ENCODE results near the gene SLC22A5.

SLC22A5 gene

GRCh38 chr5:132410451-132411303 lies 41.2 kb downstream of the SLC22A5 start (continued):
- no peak for TF ChIP-seq REST (tag by site-specific recombination; IDR thresholded peaks at IDR 0.05)
- TF ChIP-seq ZNF274 (IDR thresholded peaks at IDR 0.05; ENCODE audit: low read length) = no peak
- TF ChIP-seq ZNF274 (tag by site-specific recombination; IDR thresholded peaks at IDR 0.05; ENCODE audit: borderline replicate concordance) = no peak
- TF ChIP-seq, protein P1, sequence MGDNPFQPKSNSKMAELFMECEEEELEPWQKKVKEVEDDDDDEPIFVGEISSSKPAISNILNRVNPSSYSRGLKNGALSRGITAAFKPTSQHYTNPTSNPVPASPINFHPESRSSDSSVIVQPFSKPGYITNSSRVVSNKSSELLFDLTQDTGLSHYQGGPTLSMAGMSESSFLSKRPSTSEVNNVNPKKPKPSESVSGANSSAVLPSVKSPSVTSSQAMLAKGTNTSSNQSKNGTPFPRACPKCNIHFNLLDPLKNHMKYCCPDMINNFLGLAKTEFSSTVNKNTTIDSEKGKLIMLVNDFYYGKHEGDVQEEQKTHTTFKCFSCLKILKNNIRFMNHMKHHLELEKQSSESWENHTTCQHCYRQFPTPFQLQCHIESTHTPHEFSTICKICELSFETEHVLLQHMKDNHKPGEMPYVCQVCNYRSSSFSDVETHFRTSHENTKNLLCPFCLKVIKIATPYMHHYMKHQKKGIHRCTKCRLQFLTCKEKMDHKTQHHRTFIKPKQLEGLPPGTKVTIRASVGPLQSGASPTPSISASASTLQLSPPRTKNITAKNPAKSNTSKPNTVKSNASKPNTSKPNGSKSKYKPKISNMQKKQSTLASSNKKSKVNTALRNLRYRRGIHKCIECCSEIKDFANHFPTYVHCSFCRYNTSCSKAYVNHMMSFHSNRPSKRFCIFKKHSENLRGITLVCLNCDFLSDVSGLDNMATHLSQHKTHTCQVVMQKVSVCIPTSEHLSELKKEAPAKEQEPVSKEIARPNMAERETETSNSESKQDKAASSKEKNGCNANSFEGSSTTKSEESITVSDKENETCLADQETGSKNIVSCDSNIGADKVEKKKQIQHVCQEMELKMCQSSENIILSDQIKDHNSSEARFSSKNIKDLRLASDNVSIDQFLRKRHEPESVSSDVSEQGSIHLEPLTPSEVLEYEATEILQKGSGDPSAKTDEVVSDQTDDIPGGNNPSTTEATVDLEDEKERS (tag by site-specific recombination; IDR thresholded peaks at IDR 0.05) = no peak
- TF ChIP-seq ZNF23 (tag by site-specific recombination; IDR thresholded peaks at IDR 0.05; ENCODE audit: borderline replicate concordance) = no peak
- TF ChIP-seq ZNF184 (tag by site-specific recombination; IDR thresholded peaks at IDR 0.05) = peak; percentile 62; the same call in 1 of the 2 replicates
- TF ChIP-seq HIC1 (tag by site-specific recombination; IDR thresholded peaks at IDR 0.05) = 0 out of 2 replicates have a peak, but pooled peaks have one; percentile 12
- TF ChIP-seq ZNF626 (tag by site-specific recombination; IDR thresholded peaks at IDR 0.05) = no peak
- TF ChIP-seq REPIN1 (tag by site-specific recombination; IDR thresholded peaks at IDR 0.05; ENCODE audit: low read depth) = no peak
- 0 out of 2 replicates have a peak, but pooled peaks have one; percentile 46 for TF ChIP-seq ZNF677 (tag by site-specific recombination; IDR thresholded peaks at IDR 0.05)
- no peak for TF ChIP-seq ZNF223 (tag by site-specific recombination; IDR thresholded peaks at IDR 0.05)
- 0 out of 2 replicates have a peak, but pooled peaks have one; percentile 24 for TF ChIP-seq KLF9 (tag by site-specific recombination; IDR thresholded peaks at IDR 0.05; ENCODE audit: low read depth)
- no peak for TF ChIP-seq HOXA7 (CRISPR knock-in tag; IDR thresholded peaks at IDR 0.05; ENCODE audit: borderline replicate concordance)
- TF ChIP-seq ZFP3 (tag by site-specific recombination; IDR thresholded peaks at IDR 0.05; ENCODE audit: low read depth) = no peak
- TF ChIP-seq ZNF670 (tag by site-specific recombination; IDR thresholded peaks at IDR 0.05; ENCODE audit: low read depth) = no peak
- TF ChIP-seq ZNF585B (tag by site-specific recombination; IDR thresholded peaks at IDR 0.05) = no peak
- TF ChIP-seq ZNF623 (tag by site-specific recombination; IDR thresholded peaks at IDR 0.05) = no peak
- TF ChIP-seq, protein P2, sequence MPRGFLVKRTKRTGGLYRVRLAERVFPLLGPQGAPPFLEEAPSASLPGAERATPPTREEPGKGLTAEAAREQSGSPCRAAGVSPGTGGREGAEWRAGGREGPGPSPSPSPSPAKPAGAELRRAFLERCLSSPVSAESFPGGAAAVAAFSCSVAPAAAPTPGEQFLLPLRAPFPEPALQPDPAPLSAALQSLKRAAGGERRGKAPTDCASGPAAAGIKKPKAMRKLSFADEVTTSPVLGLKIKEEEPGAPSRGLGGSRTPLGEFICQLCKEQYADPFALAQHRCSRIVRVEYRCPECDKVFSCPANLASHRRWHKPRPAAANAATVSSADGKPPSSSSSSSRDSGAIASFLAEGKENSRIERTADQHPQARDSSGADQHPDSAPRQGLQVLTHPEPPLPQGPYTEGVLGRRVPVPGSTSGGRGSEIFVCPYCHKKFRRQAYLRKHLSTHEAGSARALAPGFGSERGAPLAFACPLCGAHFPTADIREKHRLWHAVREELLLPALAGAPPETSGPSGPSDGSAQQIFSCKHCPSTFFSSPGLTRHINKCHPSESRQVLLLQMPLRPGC (tag by site-specific recombination; IDR thresholded peaks at IDR 0.05) = no peak
- TF ChIP-seq ZNF580 (tag by site-specific recombination; IDR thresholded peaks at IDR 0.05) = no peak
- no peak for TF ChIP-seq SCRT2 (tag by site-specific recombination; IDR thresholded peaks at IDR 0.05)
- no peak for TF ChIP-seq ZNF114 (tag by site-specific recombination; IDR thresholded peaks at IDR 0.05)
- TF ChIP-seq ZNF394 (tag by site-specific recombination; IDR thresholded peaks at IDR 0.05; ENCODE audit: borderline replicate concordance) = no peak
- no peak for TF ChIP-seq GLI2 (tag by site-specific recombination; IDR thresholded peaks at IDR 0.05; ENCODE audit: borderline replicate concordance, low read depth)
- TF ChIP-seq TSHZ1 (tag by site-specific recombination; IDR thresholded peaks at IDR 0.05; ENCODE audit: borderline replicate concordance) = no peak

Data from HEK293 (cell line).